Choroid plexus epithelial cell (primary cell): ENCODE data around the gene ACAD8.

ENCODE experiments used
- DNase-seq: peaks from one replicate; pipeline ENCODE4 v3.0.0-alpha.2; 2010; ENCODE audit warnings: low read depth
- H3K4me3 ChIP-seq: 2 replicates; pipeline ENCODE4 v1.5.1; 2011; ENCODE audit warnings: low read depth, mild to moderate bottlenecking, control low read depth, low read length, moderate library complexity
- CTCF ChIP-seq: conservative IDR thresholded peaks from 2 replicates; pipeline ENCODE4 v1.5.1; 2011; ENCODE audit warnings: low read depth, mild to moderate bottlenecking, control low read depth, inconsistent platforms, low read length, moderate library complexity

ACAD8 gene

GRCh38 chr11:134223121-134223520 lies 30.2 kb upstream of the ACAD8 start:
- peak overlapping the region; percentile 89 for H3K4me3 ChIP-seq
- DNase-seq, result no peak
- no peak for TF ChIP-seq CTCF

- TF ChIP-seq CTCF, result no peak
- DNase-seq, result peak; percentile 97
- H3K4me3 ChIP-seq, result peak within 1 kb of the TSS; percentile 89
Observed at GRCh38 chr11:134223836-134224709, 29.3 kb upstream of the ACAD8 start, which contains the start of the genes NCAPD3 and VPS26B. Gene NCAPD3, minus strand, starts transcription at chr11:134223967. Its CDS starts 41 bp downstream, at chr11:134223926. Gene VPS26B, plus strand, starts transcription at chr11:134224671. Its CDS starts 452 bp downstream, at chr11:134225123.

DNA sequence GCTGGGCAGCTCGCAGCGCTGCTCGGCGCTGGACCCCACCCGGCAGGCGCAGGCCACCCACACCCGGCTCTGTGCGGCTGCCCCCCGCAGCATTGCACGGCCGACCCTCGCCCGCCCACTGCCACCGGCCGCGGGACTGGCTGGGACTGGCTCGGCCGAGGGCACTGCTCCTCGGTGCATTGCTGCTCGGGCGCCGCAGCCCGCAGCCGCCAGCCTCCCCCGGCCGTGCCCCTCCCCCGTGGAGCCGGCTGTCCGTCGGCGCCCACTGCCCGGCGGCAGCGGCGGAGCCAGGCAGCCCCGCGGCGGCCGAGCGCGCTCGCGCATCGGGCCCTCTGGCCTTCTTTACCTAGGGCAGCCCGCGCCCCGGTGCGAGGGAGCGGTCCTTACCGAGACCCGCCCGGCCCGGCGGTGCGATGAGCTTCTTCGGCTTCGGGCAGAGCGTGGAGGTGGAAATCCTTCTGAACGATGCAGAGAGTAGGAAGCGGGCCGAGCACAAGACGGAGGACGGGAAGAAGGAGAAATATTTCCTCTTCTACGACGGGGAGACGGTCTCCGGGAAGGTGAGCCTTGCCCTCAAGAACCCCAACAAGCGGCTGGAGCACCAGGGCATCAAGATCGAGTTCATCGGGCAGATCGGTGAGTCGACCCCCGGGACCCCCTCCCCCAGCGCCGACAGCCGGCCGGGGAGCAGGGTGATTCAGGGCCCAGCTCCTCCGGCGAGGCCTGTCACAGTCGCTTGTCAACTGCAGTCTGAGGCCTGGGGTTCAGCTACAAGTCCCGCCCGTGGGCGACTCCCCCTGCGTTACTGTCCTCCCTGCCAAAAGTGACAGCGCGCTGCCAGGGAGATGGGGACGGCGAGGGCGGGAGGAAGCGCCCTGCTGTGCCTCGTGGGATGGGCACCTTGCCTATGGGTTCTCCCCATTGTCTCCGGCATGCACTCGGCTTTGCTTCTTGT lies 28.4 kb upstream of the ACAD8 start:
- TF ChIP-seq CTCF, result no peak
- DNase-seq, result peak; percentile 34
- peak overlapping the region; percentile 89 for H3K4me3 ChIP-seq

- no peak overlapping the region for H3K4me3 ChIP-seq
- no peak for TF ChIP-seq CTCF
- DNase-seq, result peak; percentile 27
Observed at GRCh38 chr11:134226806-134227325, 26.5 kb upstream of the ACAD8 start.

GRCh38 chr11:134228625-134229024 lies 24.7 kb upstream of the ACAD8 start:
- H3K4me3 ChIP-seq, result no peak overlapping the region
- DNase-seq, result no peak
- no peak for TF ChIP-seq CTCF

GRCh38 chr11:134229126-134229790 lies 24.1 kb upstream of the ACAD8 start:
- TF ChIP-seq CTCF, result no peak
- no peak overlapping the region for H3K4me3 ChIP-seq
- no peak for DNase-seq
